HepG2 (cell line): Measurements from ENCODE around the gene FBXO9. TPM values are rescaled to one million over a fixed set of nuclear protein-coding genes. Genes with fewer than 3 reads are reported as not detected.

ENCODE experiments used
- ATAC-seq: fragments of 200-7000 bp; cut with Tn5 transposase; 3 replicates; pipeline ENCODE4 v1.9.1; 2020; ENCODE audit warnings: mild to moderate bottlenecking, moderate library complexity
- BruUV-seq: library from RNA; stranded (reverse); fragments of 400-500 nt; replicated peaks from 2 replicates; lab custom pipeline; 2021; lab: Mats Ljungman, UMichigan
- CTCF ChIA-PET: fragments of 300-600 bp; formaldehyde crosslinking; extraction: SDS; loops from one replicate; lab custom pipeline; 2021; ENCODE audit warnings: low total read pairs, inconsistent platforms, low intra/inter-chr PET ratio; lab: Yijun Ruan, JAX
- POLR2A ChIA-PET: fragments of 350-600 bp; sonication (Branson Sonifier 250); formaldehyde crosslinking; loops from one replicate; lab custom pipeline; 2020; ENCODE audit warnings: antibody characterized with exemption, inconsistent platforms; lab: Yijun Ruan, JAX
- DNase-seq: peaks from one replicate; pipeline ENCODE4 v3.0.0-alpha.2; 2015; ENCODE audit warnings: low spot score
- FAIRE-seq: peaks from 3 replicates; lab custom pipeline; 2011; peaks lifted over from hg19 to GRCh38; lab: Jason Lieb, UNC
- H2AFZ ChIP-seq: one replicate; pipeline ENCODE4 v1.6.1; 2011; ENCODE audit warnings: low read length, inconsistent platforms
- H3K27ac ChIP-seq: fragments of 300-600 bp; 3 replicates; pipeline ENCODE4 v1.8.0; 2011; ENCODE audit warnings: mixed run types, mild to moderate bottlenecking, mixed read lengths, low read length, inconsistent platforms; ENCODE audit not compliant: insufficient read depth; ENCODE audit errors: extremely low read length
- H3K27me3 ChIP-seq, 2 experiments: fragments of 200-600 bp in 1 of 2; 2 replicates in 1 of 2; 3 replicates in 1 of 2; pipeline versions ENCODE4 v1.6.0 to v1.8.0; 2011; ENCODE audit warnings: low read length in 2 of 2, mild to moderate bottlenecking in 2 of 2, moderate library complexity in 2 of 2, inconsistent platforms in 1 of 2; ENCODE audit not compliant: insufficient read depth in 2 of 2, control insufficient read depth in 1 of 2
- H3K36me3 ChIP-seq, 2 experiments: fragments of 200-600 bp in 1 of 2; replicated peaks in 1 of 2; 2 replicates in 1 of 2; 3 replicates in 1 of 2; pipeline versions ENCODE4 v1.5.1 to v1.8.0; 2011; ENCODE audit warnings: low read length in 2 of 2, inconsistent platforms in 1 of 2; ENCODE audit not compliant: insufficient read depth in 2 of 2, control insufficient read depth in 1 of 2
- H3K4me1 ChIP-seq: 2 replicates; pipeline ENCODE4 v1.5.1; 2012; ENCODE audit warnings: low read length, inconsistent platforms; ENCODE audit not compliant: insufficient read depth
- H3K4me2 ChIP-seq: 2 replicates; pipeline ENCODE4 v1.6.0; 2011; ENCODE audit warnings: low read depth, low read length, inconsistent platforms
- H3K4me3 ChIP-seq, 3 experiments: fragments of 200-600 bp in 1 of 3; sonication (generic), shearing (Covaris generic) in 1 of 3; replicated peaks in 1 of 3; 2 replicates each; pipeline ENCODE4 v1.5.1; 2011 to 2016; ENCODE audit warnings: low read length in 3 of 3, inconsistent platforms in 2 of 3, low read depth in 2 of 3, mild to moderate bottlenecking in 2 of 3, control low read depth in 1 of 3, mixed read lengths in 1 of 3; ENCODE audit not compliant: insufficient read depth in 1 of 3
- H3K79me2 ChIP-seq: one replicate; pipeline ENCODE4 v1.6.1; 2011; ENCODE audit warnings: low read length, inconsistent platforms; ENCODE audit not compliant: insufficient read depth
- H3K9ac ChIP-seq: 2 replicates; pipeline ENCODE4 v1.6.0; 2011; ENCODE audit warnings: mild to moderate bottlenecking, low read depth, low read length, inconsistent platforms; ENCODE audit not compliant: insufficient read depth
- H3K9me3 ChIP-seq: 2 replicates; pipeline ENCODE4 v1.5.1; 2012; ENCODE audit warnings: mild to moderate bottlenecking, low read length
- H4K20me1 ChIP-seq: 2 replicates; pipeline ENCODE4 v1.6.0; 2011; ENCODE audit warnings: inconsistent platforms, mild to moderate bottlenecking, low read length, moderate library complexity; ENCODE audit not compliant: insufficient read depth
- ARID3A ChIP-seq: IDR thresholded peaks from 2 replicates; pipeline ENCODE4 v1.6.1; 2012; ENCODE audit warnings: low read depth, low read length, improper control_type of control experiment
- HNF4A ChIP-seq: sonication (generic); formaldehyde crosslinking; IDR thresholded peaks from 2 replicates; pipeline ENCODE4 v1.4.0; 2020; ENCODE audit warnings: missing genetic modification reagents
- KAT8 ChIP-seq: IDR thresholded peaks from 2 replicates; pipeline ENCODE4 v1.6.1; 2016; ENCODE audit warnings: missing genetic modification reagents, missing compliant biosample characterization
- NFRKB ChIP-seq: fragments of 450-650 bp; IDR thresholded peaks from 2 replicates; pipeline ENCODE4 v1.6.1; 2017
- ONECUT2 ChIP-seq: sonication (generic); formaldehyde crosslinking; IDR thresholded peaks from 2 replicates; pipeline ENCODE4 v1.4.0; 2020; ENCODE audit warnings: missing genetic modification reagents
- RORA ChIP-seq: sonication (generic); formaldehyde crosslinking; IDR thresholded peaks from 2 replicates; pipeline ENCODE4 v1.5.0; 2020; ENCODE audit warnings: mild to moderate bottlenecking, missing genetic modification reagents, moderate library complexity
- SUZ12 ChIP-seq: fragments of 150-350 bp; IDR thresholded peaks from 2 replicates; pipeline ENCODE4 v1.6.1; 2014; ENCODE audit warnings: low read depth, low read length
- TMF1 ChIP-seq: sonication (generic); formaldehyde crosslinking; IDR thresholded peaks from 2 replicates; pipeline ENCODE4 v1.8.1; 2022; ENCODE audit warnings: low read depth, missing genetic modification reagents
- ZBTB1 ChIP-seq: sonication (generic); formaldehyde crosslinking; IDR thresholded peaks from 2 replicates; pipeline ENCODE4 v1.4.0; 2020; ENCODE audit warnings: missing genetic modification reagents, borderline replicate concordance
- ZMYM4 ChIP-seq: sonication (generic); formaldehyde crosslinking; IDR thresholded peaks from 2 replicates; pipeline ENCODE4 v1.8.1; 2023; ENCODE audit warnings: mild to moderate bottlenecking, missing genetic modification reagents
- ZNF251 ChIP-seq: sonication (generic); formaldehyde crosslinking; IDR thresholded peaks from 2 replicates; pipeline ENCODE4 v1.9.0; 2021; ENCODE audit warnings: mild to moderate bottlenecking, missing genetic modification reagents
- ZSCAN22 ChIP-seq: sonication (generic); formaldehyde crosslinking; IDR thresholded peaks from 2 replicates; pipeline ENCODE4 v1.4.0; 2020; ENCODE audit warnings: mild to moderate bottlenecking, missing genetic modification reagents
- WGBS: methylation state at CpG from one replicate; pipeline ENCODE4 v1.1.6; 2017; ENCODE audit warnings: low lambda C conversion rate; 5-methylcytosine and 5-hydroxymethylcytosine counted together
- in situ Hi-C: cut with HindIII; loops from 2 replicates; pipeline ENCODE4 v1.10.0; 2017; ENCODE audit warnings: low pct_unique_long_range_greater_than_20kb; ENCODE audit not compliant: extremely low pct_ligation_motif_present
- intact Hi-C: fragments of 100-400 bp; cut with micrococcal nuclease; formaldehyde crosslinking; loops from one replicate; pipeline ENCODE4 v1.10.0; 2022; ENCODE audit not compliant: unreplicated experiment
- polyA plus RNA-seq, 8 experiments: library from polyadenylated mRNA; depleted of rRNA in 3 of 8; stranded (reverse) in 7 of 8; unstranded in 1 of 8; fragments of >200 nt; fragmentation: Illumina TruSeq in 4 of 8; extraction: Trizol in 4 of 8; gene quantifications; 2 replicates each; pipeline versions ENCODE4 v1.2.1 to v1.2.3, GENCODE V29; 2011 to 2016; ENCODE audit warnings: low read depth in 4 of 8, missing spikeins in 1 of 8, mixed read lengths in 1 of 8; ENCODE audit not compliant: insufficient read depth in 1 of 8
- total RNA-seq, 5 experiments: library from RNA; depleted of rRNA; stranded (reverse); fragments of >200 nt; fragmentation: Illumina TruSeq; extraction: Trizol; gene quantifications; 2 replicates each; pipeline ENCODE4 v1.2.3, GENCODE V29; 2016; ENCODE audit warnings: low read depth in 1 of 5
- TF ChIP-seq, protein P1 (sequence below): sonication (generic); formaldehyde crosslinking; IDR thresholded peaks from 2 replicates; pipeline ENCODE4 v1.4.0; 2020; ENCODE audit warnings: mild to moderate bottlenecking, missing genetic modification reagents

FBXO9 gene
- total and polyA plus RNA-seq, 2 of the 13 experiments (the other 11 are each of a cell fraction or from before 2014, with no cell fraction given) = 64.3 to 98.4 TPM

DNA sequence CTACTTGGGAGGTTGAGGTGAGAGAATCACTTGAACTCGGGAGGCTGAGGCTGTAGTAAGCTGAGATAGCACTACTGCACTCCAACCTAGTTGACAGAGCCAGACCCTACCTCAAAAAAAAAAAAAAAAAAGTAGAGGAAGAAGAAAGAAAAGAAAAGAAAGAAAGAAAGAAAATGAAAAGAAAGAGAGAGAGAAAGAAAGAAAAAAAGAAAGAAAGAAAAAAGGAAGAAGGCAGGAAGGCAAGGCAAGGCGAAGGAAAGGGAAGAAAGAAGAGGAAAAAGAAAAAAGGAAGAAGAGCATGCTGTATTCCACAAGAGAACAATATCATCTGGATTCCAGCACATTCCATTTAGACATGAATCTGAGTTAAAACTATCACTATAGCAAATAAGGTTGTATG lies 79.6 kb downstream of the FBXO9 start (continued):
- TF ChIP-seq ZSCAN22 (CRISPR knock-in tag) = no peak
- TF ChIP-seq ZNF251 (CRISPR knock-in tag) = no peak
- no peak for TF ChIP-seq NFRKB
- no peak for TF ChIP-seq KAT8
- no peak for TF ChIP-seq ONECUT2 (CRISPR knock-in tag)

DNA sequence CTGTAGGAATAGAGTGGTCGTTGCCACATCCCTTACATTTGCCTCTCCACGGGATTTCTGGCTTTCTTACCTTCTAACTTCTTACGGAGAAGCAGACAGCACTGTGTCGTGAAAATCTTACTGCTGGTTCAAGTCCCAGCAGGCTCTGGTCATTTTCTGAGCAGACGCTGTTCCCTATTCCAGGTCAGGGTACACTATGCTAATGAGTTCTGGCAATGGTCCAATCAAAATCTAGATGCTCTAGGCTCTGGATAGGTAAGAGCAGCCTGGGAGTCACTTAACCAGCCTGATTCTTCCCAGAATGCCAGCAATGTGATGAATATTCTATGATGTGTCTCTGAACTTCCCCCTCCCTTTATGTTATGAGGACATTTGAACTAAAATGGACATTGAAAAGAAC lies 83.5 kb downstream of the FBXO9 start, which contains the start of gene GCM1:
Gene GCM1 (minus strand): TSS at position 158 of the 400 bp plus-strand sequence. CDS start 3,209 bp downstream, outside the sequence.
- no TSS peak for BruUV-seq
- POLR2A ChIA-PET = no interaction called here
- WGBS = 27% methylated on average over 5 of the region's 5 CpGs
- Histone ChIP-seq H2AFZ (no peak within 1 kb of the TSS), H3K9ac (no peak within 1 kb of the TSS), H3K27ac (no peak within 1 kb of the TSS), H3K79me2 (no peaks in the 10 kb centered on the region), H3K4me1 (peaks cover 8% of the 10 kb centered on the region), H4K20me1 (no peaks in the 10 kb centered on the region), H3K36me3 (no peaks in the 10 kb centered on the region), H3K4me3 (no peak within 1 kb of the TSS), H3K9me3 (no peaks in the 10 kb centered on the region), H3K27me3 (no peaks in the 10 kb centered on the region), H3K4me2 (peak within 1 kb of the TSS; percentile 33)
- DNase-seq (peak; percentile 41), ATAC-seq (peak; percentile 68), FAIRE-seq (no peak)
- in situ Hi-C loops (no loop called here), intact Hi-C loops (no loop called here)
- TF ChIP-seq ARID3A (no peak), ZBTB1 (no peak), SUZ12 (no peak), HNF4A (peak; percentile 33; the same call in 1 of the 2 replicates), TMF1 (CRISPR knock-in tag) (no peak), ZMYM4 (0 out of 2 replicates have a peak, but pooled peaks have one; percentile 21), RORA (CRISPR knock-in tag) (no peak)
- TF ChIP-seq, protein P1, sequence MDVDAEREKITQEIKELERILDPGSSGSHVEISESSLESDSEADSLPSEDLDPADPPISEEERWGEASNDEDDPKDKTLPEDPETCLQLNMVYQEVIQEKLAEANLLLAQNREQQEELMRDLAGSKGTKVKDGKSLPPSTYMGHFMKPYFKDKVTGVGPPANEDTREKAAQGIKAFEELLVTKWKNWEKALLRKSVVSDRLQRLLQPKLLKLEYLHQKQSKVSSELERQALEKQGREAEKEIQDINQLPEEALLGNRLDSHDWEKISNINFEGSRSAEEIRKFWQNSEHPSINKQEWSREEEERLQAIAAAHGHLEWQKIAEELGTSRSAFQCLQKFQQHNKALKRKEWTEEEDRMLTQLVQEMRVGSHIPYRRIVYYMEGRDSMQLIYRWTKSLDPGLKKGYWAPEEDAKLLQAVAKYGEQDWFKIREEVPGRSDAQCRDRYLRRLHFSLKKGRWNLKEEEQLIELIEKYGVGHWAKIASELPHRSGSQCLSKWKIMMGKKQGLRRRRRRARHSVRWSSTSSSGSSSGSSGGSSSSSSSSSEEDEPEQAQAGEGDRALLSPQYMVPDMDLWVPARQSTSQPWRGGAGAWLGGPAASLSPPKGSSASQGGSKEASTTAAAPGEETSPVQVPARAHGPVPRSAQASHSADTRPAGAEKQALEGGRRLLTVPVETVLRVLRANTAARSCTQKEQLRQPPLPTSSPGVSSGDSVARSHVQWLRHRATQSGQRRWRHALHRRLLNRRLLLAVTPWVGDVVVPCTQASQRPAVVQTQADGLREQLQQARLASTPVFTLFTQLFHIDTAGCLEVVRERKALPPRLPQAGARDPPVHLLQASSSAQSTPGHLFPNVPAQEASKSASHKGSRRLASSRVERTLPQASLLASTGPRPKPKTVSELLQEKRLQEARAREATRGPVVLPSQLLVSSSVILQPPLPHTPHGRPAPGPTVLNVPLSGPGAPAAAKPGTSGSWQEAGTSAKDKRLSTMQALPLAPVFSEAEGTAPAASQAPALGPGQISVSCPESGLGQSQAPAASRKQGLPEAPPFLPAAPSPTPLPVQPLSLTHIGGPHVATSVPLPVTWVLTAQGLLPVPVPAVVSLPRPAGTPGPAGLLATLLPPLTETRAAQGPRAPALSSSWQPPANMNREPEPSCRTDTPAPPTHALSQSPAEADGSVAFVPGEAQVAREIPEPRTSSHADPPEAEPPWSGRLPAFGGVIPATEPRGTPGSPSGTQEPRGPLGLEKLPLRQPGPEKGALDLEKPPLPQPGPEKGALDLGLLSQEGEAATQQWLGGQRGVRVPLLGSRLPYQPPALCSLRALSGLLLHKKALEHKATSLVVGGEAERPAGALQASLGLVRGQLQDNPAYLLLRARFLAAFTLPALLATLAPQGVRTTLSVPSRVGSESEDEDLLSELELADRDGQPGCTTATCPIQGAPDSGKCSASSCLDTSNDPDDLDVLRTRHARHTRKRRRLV (CRISPR knock-in tag) = no peak
- CTCF ChIA-PET = no interaction called here
